HepG2 (cell line): ENCODE results near the gene WSCD2. TPM values are rescaled to one million over a fixed set of nuclear protein-coding genes. Genes with fewer than 3 reads are reported as not detected.

Source experiments
- ATAC-seq: fragments of 200-7000 bp; cut with Tn5 transposase; 3 replicates; pipeline ENCODE4 v1.9.1; 2020; ENCODE audit warnings: mild to moderate bottlenecking, moderate library complexity
- BruUV-seq: library from RNA; stranded (reverse); fragments of 400-500 nt; replicated peaks from 2 replicates; lab custom pipeline; 2021; lab: Mats Ljungman, UMichigan
- CTCF ChIA-PET: fragments of 300-600 bp; formaldehyde crosslinking; extraction: SDS; loops from one replicate; lab custom pipeline; 2021; ENCODE audit warnings: low total read pairs, inconsistent platforms, low intra/inter-chr PET ratio; lab: Yijun Ruan, JAX
- POLR2A ChIA-PET: fragments of 350-600 bp; sonication (Branson Sonifier 250); formaldehyde crosslinking; loops from one replicate; lab custom pipeline; 2020; ENCODE audit warnings: antibody characterized with exemption, inconsistent platforms; lab: Yijun Ruan, JAX
- DNase-seq: peaks from one replicate; pipeline ENCODE4 v3.0.0-alpha.2; 2015; ENCODE audit warnings: low spot score
- FAIRE-seq: peaks from 3 replicates; lab custom pipeline; 2011; peaks lifted over from hg19 to GRCh38; lab: Jason Lieb, UNC
- H2AFZ ChIP-seq: one replicate; pipeline ENCODE4 v1.6.1; 2011; ENCODE audit warnings: low read length, inconsistent platforms
- H3K27ac ChIP-seq: fragments of 300-600 bp; 3 replicates; pipeline ENCODE4 v1.8.0; 2011; ENCODE audit warnings: mixed run types, mild to moderate bottlenecking, mixed read lengths, low read length, inconsistent platforms; ENCODE audit not compliant: insufficient read depth; ENCODE audit errors: extremely low read length
- H3K27me3 ChIP-seq, 2 experiments: fragments of 200-600 bp in 1 of 2; 2 replicates in 1 of 2; 3 replicates in 1 of 2; pipeline versions ENCODE4 v1.6.0 to v1.8.0; 2011; ENCODE audit warnings: low read length in 2 of 2, mild to moderate bottlenecking in 2 of 2, moderate library complexity in 2 of 2, inconsistent platforms in 1 of 2; ENCODE audit not compliant: insufficient read depth in 2 of 2, control insufficient read depth in 1 of 2
- H3K36me3 ChIP-seq, 2 experiments: fragments of 200-600 bp in 1 of 2; replicated peaks in 1 of 2; 2 replicates in 1 of 2; 3 replicates in 1 of 2; pipeline versions ENCODE4 v1.5.1 to v1.8.0; 2011; ENCODE audit warnings: low read length in 2 of 2, inconsistent platforms in 1 of 2; ENCODE audit not compliant: insufficient read depth in 2 of 2, control insufficient read depth in 1 of 2
- H3K4me1 ChIP-seq: 2 replicates; pipeline ENCODE4 v1.5.1; 2012; ENCODE audit warnings: low read length, inconsistent platforms; ENCODE audit not compliant: insufficient read depth
- H3K4me2 ChIP-seq: 2 replicates; pipeline ENCODE4 v1.6.0; 2011; ENCODE audit warnings: low read depth, low read length, inconsistent platforms
- H3K4me3 ChIP-seq, 3 experiments: fragments of 200-600 bp in 1 of 3; sonication (generic), shearing (Covaris generic) in 1 of 3; replicated peaks in 1 of 3; 2 replicates each; pipeline ENCODE4 v1.5.1; 2011 to 2016; ENCODE audit warnings: low read length in 3 of 3, inconsistent platforms in 2 of 3, low read depth in 2 of 3, mild to moderate bottlenecking in 2 of 3, control low read depth in 1 of 3, mixed read lengths in 1 of 3; ENCODE audit not compliant: insufficient read depth in 1 of 3
- H3K79me2 ChIP-seq: one replicate; pipeline ENCODE4 v1.6.1; 2011; ENCODE audit warnings: low read length, inconsistent platforms; ENCODE audit not compliant: insufficient read depth
- H3K9ac ChIP-seq: 2 replicates; pipeline ENCODE4 v1.6.0; 2011; ENCODE audit warnings: mild to moderate bottlenecking, low read depth, low read length, inconsistent platforms; ENCODE audit not compliant: insufficient read depth
- H3K9me3 ChIP-seq: 2 replicates; pipeline ENCODE4 v1.5.1; 2012; ENCODE audit warnings: mild to moderate bottlenecking, low read length
- H4K20me1 ChIP-seq: 2 replicates; pipeline ENCODE4 v1.6.0; 2011; ENCODE audit warnings: inconsistent platforms, mild to moderate bottlenecking, low read length, moderate library complexity; ENCODE audit not compliant: insufficient read depth
- AKAP8 ChIP-seq: sonication (generic); formaldehyde crosslinking; IDR thresholded peaks from 2 replicates; pipeline ENCODE4 v1.5.1; 2020; ENCODE audit warnings: mild to moderate bottlenecking, missing genetic modification reagents
- HNF4A ChIP-seq: sonication (generic); formaldehyde crosslinking; IDR thresholded peaks from 2 replicates; pipeline ENCODE4 v1.4.0; 2020; ENCODE audit warnings: missing genetic modification reagents
- POLR2G ChIP-seq: fragments of 200-400 bp; formaldehyde crosslinking; IDR thresholded peaks from 2 replicates; pipeline ENCODE4 v1.6.1; 2018; ENCODE audit warnings: mild to moderate bottlenecking, low read depth, low read length, moderate library complexity
- PRDM4 ChIP-seq: sonication (generic); formaldehyde crosslinking; IDR thresholded peaks from 2 replicates; pipeline ENCODE4 v1.9.0; 2021; ENCODE audit warnings: missing genetic modification reagents, borderline replicate concordance
- RARG ChIP-seq: sonication (generic); formaldehyde crosslinking; IDR thresholded peaks from 2 replicates; pipeline ENCODE4 v1.4.0; 2020; ENCODE audit warnings: low read depth, mild to moderate bottlenecking, missing genetic modification reagents
- ZHX1 ChIP-seq: sonication (generic); formaldehyde crosslinking; IDR thresholded peaks from 2 replicates; pipeline ENCODE4 v1.8.1; 2022; ENCODE audit warnings: low read depth, mild to moderate bottlenecking, missing genetic modification reagents
- ZNF510 ChIP-seq: sonication (generic); formaldehyde crosslinking; IDR thresholded peaks from 2 replicates; pipeline ENCODE4 v1.4.0; 2020; ENCODE audit warnings: low read depth, mild to moderate bottlenecking, missing genetic modification reagents
- ZNF530 ChIP-seq: sonication (generic); formaldehyde crosslinking; IDR thresholded peaks from 2 replicates; pipeline ENCODE4 v1.5.0; 2020; ENCODE audit warnings: low read depth, mild to moderate bottlenecking, missing genetic modification reagents
- WGBS: methylation state at CpG from one replicate; pipeline ENCODE4 v1.1.6; 2017; ENCODE audit warnings: low lambda C conversion rate; 5-methylcytosine and 5-hydroxymethylcytosine counted together
- in situ Hi-C: cut with HindIII; loops from 2 replicates; pipeline ENCODE4 v1.10.0; 2017; ENCODE audit warnings: low pct_unique_long_range_greater_than_20kb; ENCODE audit not compliant: extremely low pct_ligation_motif_present
- intact Hi-C: fragments of 100-400 bp; cut with micrococcal nuclease; formaldehyde crosslinking; loops from one replicate; pipeline ENCODE4 v1.10.0; 2022; ENCODE audit not compliant: unreplicated experiment
- polyA plus RNA-seq, 8 experiments: library from polyadenylated mRNA; depleted of rRNA in 3 of 8; stranded (reverse) in 7 of 8; unstranded in 1 of 8; fragments of >200 nt; fragmentation: Illumina TruSeq in 4 of 8; extraction: Trizol in 4 of 8; gene quantifications; 2 replicates each; pipeline versions ENCODE4 v1.2.1 to v1.2.3, GENCODE V29; 2011 to 2016; ENCODE audit warnings: low read depth in 4 of 8, missing spikeins in 1 of 8, mixed read lengths in 1 of 8; ENCODE audit not compliant: insufficient read depth in 1 of 8
- total RNA-seq, 5 experiments: library from RNA; depleted of rRNA; stranded (reverse); fragments of >200 nt; fragmentation: Illumina TruSeq; extraction: Trizol; gene quantifications; 2 replicates each; pipeline ENCODE4 v1.2.3, GENCODE V29; 2016; ENCODE audit warnings: low read depth in 1 of 5

The WSCD2 gene
- total and polyA plus RNA-seq, 2 of the 13 experiments (the other 11 are each of a cell fraction or from before 2014, with no cell fraction given) = not detected

DNA sequence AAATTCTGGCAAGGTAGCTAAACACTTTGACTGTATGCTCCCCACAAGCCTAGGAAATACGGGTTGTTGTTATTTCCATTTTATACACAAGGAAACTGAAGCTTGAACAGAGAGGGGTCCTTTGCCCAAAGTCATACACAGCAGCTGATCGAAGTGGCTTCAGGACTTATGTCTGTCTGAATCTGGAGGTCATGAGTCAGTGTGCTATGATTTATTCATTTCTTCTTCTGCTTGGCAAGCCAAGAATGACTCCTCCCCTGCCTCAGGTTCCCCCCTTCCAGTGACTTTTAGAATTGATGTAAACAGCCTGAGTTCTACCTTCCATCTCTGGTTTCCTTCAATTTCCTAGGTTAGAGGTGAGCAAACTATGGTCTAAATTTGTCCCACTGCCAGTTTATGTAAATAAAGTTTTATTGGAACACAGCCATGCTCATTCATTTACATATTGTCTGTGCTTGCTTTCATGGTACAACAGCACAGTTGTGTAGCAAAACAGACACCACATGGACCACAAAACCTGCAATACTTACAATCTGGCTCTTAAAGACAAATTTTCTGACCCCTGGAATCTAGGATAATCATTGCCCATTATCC, 34.9 kb upstream of the WSCD2 start (continued):
- TF ChIP-seq ZHX1 (CRISPR knock-in tag) (no peak), PRDM4 (no peak), AKAP8 (CRISPR knock-in tag) (no peak), RARG (no peak), ZNF510 (no peak), HNF4A (CRISPR knock-in tag) (no peak)
- TF ChIP-seq, all 625 proteins: peak for 0

DNA sequence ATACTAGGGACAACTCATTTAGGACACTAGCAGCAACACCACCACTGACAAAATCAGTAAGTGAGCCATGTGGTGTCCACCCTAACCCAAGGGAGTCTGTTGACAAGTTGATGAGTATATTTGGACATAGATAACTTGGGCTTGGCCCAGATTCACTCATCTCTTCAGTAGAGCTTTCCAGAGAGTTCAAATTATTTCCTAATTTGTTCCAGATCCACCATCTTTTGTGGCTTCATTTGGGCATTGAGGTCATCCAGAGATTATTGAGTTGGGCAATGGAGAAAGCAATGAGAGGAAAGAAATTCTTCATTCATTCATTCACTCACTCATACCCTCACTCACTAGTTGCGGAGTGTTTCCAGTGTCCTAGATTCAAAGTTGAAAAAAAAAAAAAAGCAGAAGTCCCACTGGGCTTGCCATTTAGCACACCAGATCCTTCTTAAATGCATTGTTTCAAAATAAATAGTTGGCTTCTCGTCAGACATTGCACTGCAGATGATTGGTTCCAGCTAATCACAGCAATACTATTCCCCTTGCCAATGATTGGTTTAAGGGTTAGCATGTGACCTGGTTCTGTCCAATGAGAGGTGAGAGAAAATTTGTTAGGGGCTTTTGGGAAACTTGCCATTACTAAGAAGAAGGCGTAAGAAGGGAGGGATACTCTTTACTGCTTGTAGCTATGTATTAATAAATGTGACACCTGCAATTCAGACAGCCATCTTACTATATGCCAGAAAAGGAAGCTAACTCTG, 31.8 kb upstream of the WSCD2 start:
- Histone ChIP-seq H3K4me2 (no peak overlapping the region), H3K4me3 (no peak overlapping the region), H3K27ac (no peak overlapping the region), H3K27me3 (peaks cover 0 to 2% of the 10 kb centered on the region in 2 experiments; a peak in 2 of 5 replicates), H3K9ac (no peak overlapping the region), H3K4me1 (no peaks in the 10 kb centered on the region)
- BruUV-seq = no TSS peak
- no peak for DNase-seq
- in situ Hi-C loops (no loop called here), intact Hi-C loops (no loop called here)
- no peak for TF ChIP-seq POLR2G
- no peak for TF ChIP-seq ZNF530
- TF ChIP-seq, all 625 proteins: peak for 0
- FAIRE-seq = no peak
- no peak overlapping the region for H2AFZ ChIP-seq
- no peaks in the 10 kb centered on the region for H3K9me3 ChIP-seq
- no peak for ATAC-seq
- no peaks in the 10 kb centered on the region for H3K79me2 ChIP-seq
- CTCF ChIA-PET = no interaction called here
- 18% methylated on average over 3 of the region's 3 CpGs for WGBS
- no peaks in the 10 kb centered on the region for H4K20me1 ChIP-seq
- POLR2A ChIA-PET = no interaction called here
- no peaks in the 10 kb centered on the region for H3K36me3 ChIP-seq
